Neuronal stem cell (in vitro differentiated cells): ENCODE data around the gene VSIG10L2.

ENCODE experiments used
- DNase-seq: peaks from one replicate; pipeline ENCODE4 v3.0.0-alpha.2; 2013; ENCODE audit warnings: low spot score
- H2AFZ ChIP-seq: one replicate; pipeline ENCODE4 v1.6.1; 2013; ENCODE audit warnings: mild to moderate bottlenecking, low read length, inconsistent platforms
- H2AK5ac ChIP-seq: 2 replicates; pipeline ENCODE4 v1.6.1; 2013; ENCODE audit warnings: low read depth, mild to moderate bottlenecking, inconsistent platforms, low read length, moderate library complexity, mixed read lengths
- H2BK120ac ChIP-seq: 2 replicates; pipeline ENCODE4 v1.6.1; 2013; ENCODE audit warnings: low read depth, mild to moderate bottlenecking, inconsistent platforms, low read length, moderate library complexity, mixed read lengths
- H2BK12ac ChIP-seq: one replicate; pipeline ENCODE4 v1.6.1; 2013; ENCODE audit warnings: low read length, inconsistent platforms
- H2BK15ac ChIP-seq: 2 replicates; pipeline ENCODE4 v1.6.1; 2013; ENCODE audit warnings: mild to moderate bottlenecking, low read length, inconsistent platforms, mixed read lengths
- H2BK5ac ChIP-seq: one replicate; pipeline ENCODE4 v1.6.1; 2013; ENCODE audit warnings: inconsistent platforms, mild to moderate bottlenecking, low read length, moderate library complexity
- H3K14ac ChIP-seq: one replicate; pipeline ENCODE4 v1.6.1; 2013; ENCODE audit warnings: low read length, inconsistent platforms
- H3K18ac ChIP-seq: 2 replicates; pipeline ENCODE4 v1.6.1; 2013; ENCODE audit warnings: low read length, inconsistent platforms
- H3K23ac ChIP-seq: 2 replicates; pipeline ENCODE4 v1.6.1; 2013; ENCODE audit warnings: low read depth, mild to moderate bottlenecking, mixed read lengths, low read length, inconsistent platforms; ENCODE audit not compliant: poor library complexity
- H3K27ac ChIP-seq: replicated peaks from 3 replicates; pipeline ENCODE4 v1.5.1; 2013; ENCODE audit warnings: low read length, inconsistent platforms
- H3K27me3 ChIP-seq, 3 experiments: 2 replicates each; pipeline ENCODE4 v1.6.1; 2013; ENCODE audit warnings: low read length in 3 of 3, mild to moderate bottlenecking in 2 of 3, inconsistent platforms in 1 of 3, low read depth in 1 of 3, mixed read lengths in 1 of 3, moderate library complexity in 1 of 3; ENCODE audit not compliant: control insufficient read depth in 3 of 3, insufficient read depth in 3 of 3
- H3K36me3 ChIP-seq, 2 donors: replicated peaks in 1 of 2; 2 replicates each; pipeline ENCODE4 v1.6.1; 2013; ENCODE audit warnings: low read length in 2 of 2; ENCODE audit not compliant: control insufficient read depth in 2 of 2, insufficient read depth in 2 of 2
- H3K4ac ChIP-seq: 2 replicates; pipeline ENCODE4 v1.6.1; 2013; ENCODE audit warnings: inconsistent platforms, mild to moderate bottlenecking, low read length, moderate library complexity
- H3K4me1 ChIP-seq, 2 donors: 1 replicate in 1 of 2; 2 replicates in 1 of 2; pipeline ENCODE4 v1.6.1; 2013; ENCODE audit warnings: low read length in 2 of 2, low read depth in 1 of 2; ENCODE audit not compliant: control insufficient read depth in 2 of 2, insufficient read depth in 1 of 2
- H3K4me2 ChIP-seq: one replicate; pipeline ENCODE4 v1.6.1; 2013; ENCODE audit warnings: mild to moderate bottlenecking, low read length, inconsistent platforms; ENCODE audit not compliant: insufficient read depth, poor library complexity, severe bottlenecking
- H3K4me3 ChIP-seq, 2 donors: 2 replicates each; pipeline ENCODE4 v1.5.1; 2013; ENCODE audit warnings: low read length in 2 of 2, mild to moderate bottlenecking in 2 of 2, inconsistent platforms in 1 of 2, moderate library complexity in 1 of 2
- H3K79me1 ChIP-seq: one replicate; pipeline ENCODE4 v1.6.1; 2013; ENCODE audit warnings: low read depth, mild to moderate bottlenecking, inconsistent platforms, low read length, moderate library complexity
- H3K9ac ChIP-seq: one replicate; pipeline ENCODE4 v1.6.1; 2013; ENCODE audit warnings: mild to moderate bottlenecking, low read depth, low read length, inconsistent platforms; ENCODE audit not compliant: poor library complexity
- H3K9me3 ChIP-seq, 2 donors: replicated peaks in 1 of 2; 2 replicates each; pipeline versions ENCODE3 to v1.6.1; 2013; ENCODE audit warnings: low read length in 2 of 2, mild to moderate bottlenecking in 2 of 2, inconsistent platforms in 1 of 2, low read depth in 1 of 2, mixed read lengths in 1 of 2, moderate library complexity in 1 of 2; ENCODE audit not compliant: control insufficient read depth in 2 of 2, insufficient read depth in 1 of 2
- H4K8ac ChIP-seq: one replicate; pipeline ENCODE4 v1.6.1; 2013; ENCODE audit warnings: low read depth, mild to moderate bottlenecking, inconsistent platforms, low read length, moderate library complexity
- H4K91ac ChIP-seq: one replicate; pipeline ENCODE4 v1.6.1; 2013; ENCODE audit warnings: low read length, low read depth, mild to moderate bottlenecking, inconsistent platforms; ENCODE audit not compliant: poor library complexity
- WGBS, 2 donors: extraction: QIAGEN DNeasy Blood & Tissue Kit; methylation state at CpG; one replicate each; pipeline ENCODE4 v1.1.7; 2013; ENCODE audit warnings: missing lambda C conversion rate in 2 of 2, mixed read lengths in 1 of 2; ENCODE audit not compliant: insufficient read length in 2 of 2, insufficient replicate concordance in 1 of 2; ENCODE audit errors: extremely low coverage in 2 of 2; 5-methylcytosine and 5-hydroxymethylcytosine counted together

Gene VSIG10L2

DNA sequence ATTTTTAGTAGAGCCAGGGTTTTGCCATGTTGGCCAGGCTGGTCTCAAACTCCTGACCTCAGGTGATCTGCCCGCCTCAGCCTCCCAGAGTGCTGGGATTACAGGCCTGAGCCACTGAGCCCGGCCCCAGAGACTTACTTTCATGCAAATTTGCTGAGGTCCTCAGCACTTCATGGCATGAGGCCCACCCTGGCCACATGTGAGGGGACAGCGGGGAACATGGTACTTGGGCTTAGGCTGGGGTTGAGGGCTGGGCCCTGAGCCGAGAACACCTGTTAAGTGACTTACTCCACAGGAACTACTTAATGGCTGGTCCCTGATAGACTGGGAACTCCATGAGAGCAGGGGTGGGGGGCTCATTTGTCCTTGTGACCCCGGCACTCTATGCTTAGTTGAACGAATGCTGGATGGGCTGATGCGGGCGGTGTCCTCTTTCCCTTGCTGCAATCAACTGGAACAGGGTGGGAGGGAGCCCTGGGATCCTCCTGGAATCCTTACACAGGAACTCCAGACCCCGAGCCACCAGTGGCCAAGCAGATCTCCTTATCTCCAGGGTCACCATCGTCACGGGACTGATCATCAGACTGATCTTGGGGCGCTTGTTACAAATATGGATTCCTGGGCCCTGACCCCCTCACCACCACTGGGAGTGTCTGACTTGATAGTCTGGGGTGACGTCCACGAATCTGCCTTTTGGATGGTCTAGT, 1.0 kb downstream of the VSIG10L2 start:
- Histone ChIP-seq H2BK5ac (no peak overlapping the region), H3K4me1 (peaks cover 3 to 5% of the 10 kb centered on the region in 2 donors), H2AK5ac (no peak overlapping the region), H4K8ac (no peak overlapping the region), H2BK15ac (no peak overlapping the region), H3K9me3 (no peaks in the 10 kb centered on the region), H4K91ac (no peak overlapping the region), H3K4me3 (no peak overlapping the region), H3K79me1 (no peaks in the 10 kb centered on the region), H3K9ac (no peak overlapping the region), H2AFZ (no peak overlapping the region), H2BK12ac (no peak overlapping the region), H3K27ac (no peak overlapping the region), H3K18ac (no peak overlapping the region), H2BK120ac (no peak overlapping the region), H3K4me2 (no peak overlapping the region), H3K4ac (no peak overlapping the region), H3K36me3 (no peaks in the 10 kb centered on the region), H3K14ac (no peak overlapping the region), H3K27me3 (no peaks in the 10 kb centered on the region), H3K23ac (no peak overlapping the region)
- no CpG with 5 or more reads among the region's 14 CpGs for WGBS, 2 donors
- no peak for DNase-seq

DNA sequence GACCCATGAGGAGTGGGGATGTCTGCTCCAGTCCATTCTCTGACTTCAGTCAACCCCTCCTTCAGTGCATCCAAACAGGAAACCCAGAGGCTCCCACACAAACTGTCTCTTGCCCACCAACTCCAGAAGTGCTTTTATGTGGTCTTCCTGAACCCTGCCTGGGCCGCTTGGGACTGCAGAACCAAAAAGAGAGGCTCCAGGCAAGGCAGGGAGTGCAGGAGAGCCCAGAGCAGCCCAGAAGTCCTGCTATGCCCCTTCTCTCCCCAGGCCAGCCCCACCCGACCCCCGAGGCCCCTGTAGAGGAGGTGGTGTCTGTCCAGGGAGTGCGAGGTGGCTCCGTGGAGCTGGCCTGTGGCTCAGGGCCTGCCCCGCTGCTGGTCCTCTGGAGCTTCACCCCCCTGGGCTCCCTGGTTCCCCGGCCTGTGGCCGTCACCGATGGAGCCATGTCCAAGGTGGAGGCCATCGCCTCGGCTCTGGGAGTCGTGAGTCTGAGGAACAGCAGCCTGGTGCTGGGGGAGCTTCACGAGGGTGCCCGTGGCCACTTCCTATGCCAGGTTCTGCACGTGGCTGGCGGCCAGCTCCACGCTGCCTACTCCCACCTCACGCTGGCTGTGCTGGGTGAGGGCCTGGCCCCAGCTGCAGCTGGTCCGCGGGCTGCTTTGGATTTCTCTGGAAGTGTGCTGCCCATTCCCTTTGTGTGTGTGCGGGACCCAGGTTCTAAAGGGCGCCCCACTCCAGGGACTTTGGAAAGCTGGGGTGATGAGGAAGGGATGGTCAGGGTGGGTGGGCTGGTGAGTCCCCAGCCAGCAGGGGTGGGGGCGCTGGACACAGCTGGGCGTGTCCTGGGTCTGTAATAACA, 1.8 kb downstream of the VSIG10L2 start:
- no peak overlapping the region for H2BK12ac ChIP-seq
- H3K9me3 ChIP-seq: no peaks in the 10 kb centered on the region
- no peaks in the 10 kb centered on the region for H3K79me1 ChIP-seq
- H3K4me1 ChIP-seq: peaks cover 0 to 7% of the 10 kb centered on the region in 2 donors
- no peaks in the 10 kb centered on the region for H3K27me3 ChIP-seq
- no peak overlapping the region for H3K23ac ChIP-seq
- H3K4me2 ChIP-seq: no peak overlapping the region
- peak overlapping the region; percentile 42 for H3K14ac ChIP-seq
- no peak overlapping the region for H3K4ac ChIP-seq
- no peak overlapping the region for H2BK15ac ChIP-seq
- H2BK5ac ChIP-seq: no peak overlapping the region
- H3K18ac ChIP-seq: peak overlapping the region; percentile 25
- H4K91ac ChIP-seq: no peak overlapping the region
- WGBS, 2 donors: no CpG with 5 or more reads among the region's 24 CpGs
- no peak overlapping the region for H3K4me3 ChIP-seq
- H3K36me3 ChIP-seq: no peaks in the 10 kb centered on the region
- H2BK120ac ChIP-seq: no peak overlapping the region
- no peak overlapping the region for H4K8ac ChIP-seq
- H3K27ac ChIP-seq: no peak overlapping the region
- H2AK5ac ChIP-seq: no peak overlapping the region
- no peak overlapping the region for H3K9ac ChIP-seq
- H2AFZ ChIP-seq: no peak overlapping the region
- DNase-seq: no peak

DNA sequence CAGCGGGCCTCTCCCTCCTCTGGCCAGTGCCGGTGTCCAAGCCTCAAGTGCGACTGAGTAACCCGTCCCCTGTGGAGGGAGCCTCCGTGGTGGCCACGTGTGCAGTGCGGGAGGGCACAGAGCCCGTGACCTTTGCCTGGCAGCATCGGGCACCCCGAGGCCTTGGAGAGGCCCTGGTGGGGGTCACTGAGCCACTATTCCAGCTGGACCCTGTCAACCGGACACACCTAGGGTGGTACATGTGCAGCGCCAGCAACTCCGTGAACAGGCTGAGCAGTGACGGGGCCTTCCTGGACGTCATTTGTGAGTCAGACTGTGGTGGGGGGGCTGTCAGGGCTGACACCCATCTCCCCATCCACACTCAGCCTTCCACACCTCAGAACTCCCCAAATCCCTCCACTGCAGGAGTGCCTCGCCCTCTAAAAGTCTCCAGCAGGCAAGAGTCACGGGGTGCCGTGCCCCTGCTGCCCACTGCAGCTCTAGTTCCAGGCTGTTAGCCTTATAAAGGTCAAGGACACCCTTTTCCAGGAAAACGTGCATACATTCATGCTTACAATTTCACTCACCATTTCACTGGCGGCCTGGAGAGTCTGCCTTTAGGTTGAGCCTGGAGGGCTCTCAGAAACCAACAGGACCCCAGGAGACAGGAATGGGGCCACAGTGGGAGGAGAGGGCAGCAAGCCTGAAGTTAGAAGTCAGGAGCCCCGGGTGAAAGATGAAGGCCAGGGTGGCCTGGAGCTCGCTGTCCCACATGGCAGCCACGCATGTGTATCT, 2.6 kb downstream of the VSIG10L2 start:
- Histone ChIP-seq H2BK5ac (no peak overlapping the region), H3K79me1 (no peaks in the 10 kb centered on the region), H3K23ac (no peak overlapping the region), H2BK12ac (no peak overlapping the region), H2BK15ac (no peak overlapping the region), H3K4ac (no peak overlapping the region), H3K14ac (no peak overlapping the region), H3K4me2 (no peak overlapping the region), H3K27me3 (no peaks in the 10 kb centered on the region), H3K4me1 (peaks cover 0 to 7% of the 10 kb centered on the region in 2 donors), H3K36me3 (no peaks in the 10 kb centered on the region), H3K4me3 (no peak overlapping the region), H4K8ac (no peak overlapping the region), H3K18ac (no peak overlapping the region), H2BK120ac (no peak overlapping the region), H3K9me3 (no peaks in the 10 kb centered on the region), H2AFZ (no peak overlapping the region), H4K91ac (no peak overlapping the region), H3K27ac (no peak overlapping the region), H2AK5ac (no peak overlapping the region), H3K9ac (no peak overlapping the region)
- no CpG with 5 or more reads among the region's 23 CpGs for WGBS, 2 donors
- DNase-seq: no peak
